Measurements from ENCODE around the gene OR52I2.
A peak's percentile ranks its signal among the peaks of the same experiment; 100 is the strongest.

The OR52I2 gene

DNA sequence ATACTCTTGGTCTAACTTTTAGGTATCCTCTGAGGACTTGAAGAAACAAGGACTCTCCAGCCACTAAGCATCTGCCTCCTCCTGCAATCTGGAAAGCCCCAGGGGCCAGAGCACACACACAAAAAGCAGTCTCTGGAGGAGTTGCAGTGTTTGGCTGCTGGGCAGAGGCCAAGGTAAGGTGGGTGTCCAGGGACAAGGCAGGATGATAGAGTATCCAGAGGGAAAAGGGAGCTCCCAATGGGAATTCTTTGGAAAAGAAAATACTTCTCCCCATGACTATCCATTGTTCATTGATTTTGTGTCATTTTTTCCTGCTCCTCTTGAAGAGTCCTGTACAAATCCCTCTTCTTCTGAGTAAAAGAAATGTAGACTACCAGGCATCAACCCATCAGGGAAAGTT, at the start of gene OR52I2:
OR52I2 (plus strand) TSS at position 301 of the 400 bp plus-strand sequence.
- H3K9me3 Mint-ChIP-seq = no peaks in the 10 kb centered on the region
- no peak for DNase-seq

DNA sequence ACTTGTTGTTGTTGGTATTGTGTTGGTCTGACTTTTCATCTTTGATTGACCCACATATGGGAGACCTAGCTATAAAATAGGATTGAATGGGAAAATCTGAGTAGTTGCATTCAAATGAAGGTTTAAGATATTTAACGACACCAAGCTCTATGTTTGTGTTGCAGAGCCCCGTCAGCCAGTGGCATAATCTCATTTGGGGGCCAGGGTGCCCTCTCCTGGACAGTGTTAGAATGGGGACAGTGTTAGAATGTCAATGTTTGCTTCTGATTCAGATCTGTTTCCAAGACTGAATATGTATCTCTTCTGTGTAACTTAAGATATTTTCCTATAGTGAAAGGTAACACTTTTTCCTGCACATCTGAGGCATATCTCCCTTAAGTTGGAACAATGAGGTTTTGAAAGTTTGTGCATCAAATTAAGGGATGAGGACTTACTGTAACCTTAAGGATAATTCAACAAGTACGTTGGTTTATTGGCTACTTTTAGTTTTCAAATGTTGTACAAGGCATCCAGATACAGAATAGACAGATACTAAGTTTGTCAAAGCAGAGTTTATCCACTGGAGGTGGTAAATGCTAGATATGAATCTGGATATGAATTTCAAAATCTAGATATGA, 41.8 kb upstream of the OR52I2 start:
- Mint-ChIP-seq H3K4me1 (no peaks in the 10 kb centered on the region), H3K36me3 (ENCODE audit: low read depth) (no peaks in the 10 kb centered on the region), H3K4me3 (no peak overlapping the region), H3K27ac (no peak overlapping the region), H3K9me3 (no peaks in the 10 kb centered on the region), H3K27me3 (peaks cover 2% of the 10 kb centered on the region)
- peak; percentile 46 for DNase-seq
- peak; percentile 73 for ATAC-seq

More for the DNA sequence above, at the start of gene OR52I2:
- Mint-ChIP-seq H3K36me3 (ENCODE audit: low read depth) (no peaks in the 10 kb centered on the region), H3K4me1 (no peaks in the 10 kb centered on the region), H3K27me3 (peaks cover 13% of the 10 kb centered on the region), H3K4me3 (no peak within 1 kb of the TSS), H3K27ac (no peak within 1 kb of the TSS)
- ATAC-seq = no peak

- Mint-ChIP-seq H3K4me1 (no peaks in the 10 kb centered on the region), H3K27me3 (peaks cover 3% of the 10 kb centered on the region), H3K9me3 (no peaks in the 10 kb centered on the region), H3K4me3 (no peak overlapping the region), H3K27ac (no peak overlapping the region), H3K36me3 (ENCODE audit: low read depth) (no peaks in the 10 kb centered on the region)
- ATAC-seq (no peak), DNase-seq (no peak)
These were observed 40.5 kb upstream of the OR52I2 start for GRCh38 chr11:4541071-4541470.

- ATAC-seq = no peak
- Mint-ChIP-seq H3K27ac (no peak overlapping the region), H3K9me3 (no peaks in the 10 kb centered on the region), H3K4me1 (no peaks in the 10 kb centered on the region), H3K27me3 (peaks cover 2% of the 10 kb centered on the region), H3K36me3 (ENCODE audit: low read depth) (no peaks in the 10 kb centered on the region), H3K4me3 (no peak overlapping the region)
- no peak for DNase-seq
These were observed 38.0 kb upstream of the OR52I2 start for GRCh38 chr11:4543561-4543960.

- H3K4me1 Mint-ChIP-seq = no peaks in the 10 kb centered on the region
- H3K27me3 Mint-ChIP-seq = peaks cover 4% of the 10 kb centered on the region
- no peaks in the 10 kb centered on the region for H3K9me3 Mint-ChIP-seq
- no peak within 1 kb of the TSS for H3K27ac Mint-ChIP-seq
- no peak for ATAC-seq
- H3K4me3 Mint-ChIP-seq = no peak within 1 kb of the TSS
- no peak for DNase-seq
- H3K36me3 Mint-ChIP-seq (ENCODE audit: low read depth) = no peaks in the 10 kb centered on the region
These were observed 36.7 kb upstream of the OR52I2 start, which contains the start of gene OR52M1 for GRCh38 chr11:4544891-4545290. Gene OR52M1 (plus strand): TSS chr11:4545191. CDS start chr11:4545191, 0 bp downstream.

DNA sequence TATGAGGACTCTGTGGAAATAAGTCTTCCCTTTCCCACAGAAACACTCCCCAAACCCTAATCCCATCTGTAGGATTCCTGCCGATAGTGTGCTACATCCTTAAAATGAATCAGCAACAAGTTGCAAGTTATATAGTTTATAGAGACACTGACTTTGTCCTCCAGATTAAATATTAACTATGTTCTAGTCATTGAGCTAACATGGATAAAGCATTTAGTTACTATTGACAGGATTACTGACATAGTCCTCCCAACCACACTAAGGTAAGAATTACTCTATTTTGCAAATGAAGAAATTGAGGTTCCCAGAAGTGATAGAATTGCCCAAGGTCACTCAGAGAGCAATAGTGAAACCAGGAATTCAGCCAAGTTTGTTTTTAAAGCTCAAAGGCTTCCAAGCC, 34.7 kb upstream of the OR52I2 start:
- H3K9me3 Mint-ChIP-seq = no peaks in the 10 kb centered on the region
- DNase-seq (no peak), ATAC-seq (no peak)
- peaks cover 4% of the 10 kb centered on the region for H3K27me3 Mint-ChIP-seq
- H3K4me1 Mint-ChIP-seq = no peaks in the 10 kb centered on the region
- no peaks in the 10 kb centered on the region for H3K36me3 Mint-ChIP-seq (ENCODE audit: low read depth)
- no peak overlapping the region for H3K4me3 Mint-ChIP-seq
- no peak overlapping the region for H3K27ac Mint-ChIP-seq

DNA sequence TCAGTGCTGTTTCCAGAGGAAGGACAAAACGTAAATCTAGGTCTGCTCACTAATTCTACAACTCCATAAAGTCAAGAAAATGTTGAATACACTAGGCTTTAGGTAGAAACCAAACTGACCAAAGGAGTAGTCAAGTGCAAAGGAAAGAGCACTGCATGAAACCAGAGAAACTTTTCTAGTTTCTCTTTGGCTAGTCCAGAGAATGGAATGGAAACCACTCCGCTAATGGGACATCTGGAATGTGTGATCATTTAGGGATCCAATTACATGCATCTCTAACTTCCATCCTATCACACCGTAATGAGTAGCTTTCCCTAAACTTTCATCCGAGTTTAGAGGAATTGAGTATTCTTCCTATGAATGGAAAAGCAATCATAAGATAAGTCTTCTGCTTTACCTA, 34.1 kb upstream of the OR52I2 start:
- H3K36me3 Mint-ChIP-seq (ENCODE audit: low read depth) = no peaks in the 10 kb centered on the region
- H3K27ac Mint-ChIP-seq = no peak overlapping the region
- no peaks in the 10 kb centered on the region for H3K4me1 Mint-ChIP-seq
- no peak for DNase-seq
- peaks cover 4% of the 10 kb centered on the region for H3K27me3 Mint-ChIP-seq
- no peaks in the 10 kb centered on the region for H3K9me3 Mint-ChIP-seq
- no peak for ATAC-seq
- H3K4me3 Mint-ChIP-seq = no peak overlapping the region

- no peak for DNase-seq
- ATAC-seq = no peak
These were observed 30.1 kb upstream of the OR52I2 start for GRCh38 chr11:4551346-4551979.

DNA sequence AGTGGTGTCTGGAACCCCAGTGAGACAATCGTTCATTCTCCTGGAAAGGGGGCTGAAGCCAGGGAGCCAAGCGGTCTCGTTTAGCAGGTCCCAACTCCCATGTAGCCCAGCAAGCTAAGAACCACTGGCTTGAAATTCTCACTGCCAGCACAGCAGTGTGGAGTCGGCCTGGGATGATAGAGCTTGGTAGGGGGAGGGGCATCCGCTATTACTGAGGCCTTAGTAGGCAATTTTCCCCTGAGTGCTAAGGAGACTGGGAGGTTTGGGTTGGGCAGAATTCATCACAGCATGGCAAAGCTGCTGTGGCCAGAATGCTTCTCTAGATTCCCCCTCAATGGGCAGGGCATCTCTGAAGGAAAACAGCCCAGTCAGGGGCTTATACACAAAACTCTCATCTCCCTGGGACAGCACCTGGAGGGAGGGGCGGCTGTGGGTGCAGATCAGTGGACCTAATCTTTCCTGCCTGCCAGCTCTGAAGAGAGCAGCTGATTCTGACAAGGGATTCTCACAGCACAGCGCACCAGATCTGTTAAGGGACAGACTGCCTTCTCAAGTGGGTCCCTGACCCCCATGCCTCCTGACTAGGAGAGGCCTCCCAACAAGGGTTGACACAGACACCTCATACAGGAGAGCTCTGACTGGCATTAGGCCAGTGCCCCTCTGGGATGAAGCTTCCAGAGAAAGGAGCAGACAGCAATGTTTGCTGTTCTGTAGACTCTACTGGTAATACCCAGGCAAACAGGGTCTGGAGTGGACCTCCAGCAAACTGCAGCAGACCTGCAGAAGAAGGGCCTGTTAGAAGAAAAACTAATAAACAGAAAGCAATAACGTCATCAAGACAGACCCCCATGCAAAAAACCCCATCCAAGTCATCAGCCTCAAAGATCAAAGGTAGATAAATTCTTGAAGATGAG, 21.8 kb upstream of the OR52I2 start:
- H3K27ac Mint-ChIP-seq = no peak overlapping the region
- H3K36me3 Mint-ChIP-seq (ENCODE audit: low read depth) = no peaks in the 10 kb centered on the region
- H3K4me1 Mint-ChIP-seq = no peaks in the 10 kb centered on the region
- H3K27me3 Mint-ChIP-seq = peaks cover 12% of the 10 kb centered on the region
- DNase-seq (no peak), ATAC-seq (no peak)
- no peak overlapping the region for H3K4me3 Mint-ChIP-seq
- H3K9me3 Mint-ChIP-seq = peaks cover 9% of the 10 kb centered on the region

More at GRCh38 chr11:4551346-4551979, 30.1 kb upstream of the OR52I2 start:
- Mint-ChIP-seq H3K27me3 (peaks cover 6% of the 10 kb centered on the region), H3K27ac (no peak overlapping the region), H3K9me3 (no peaks in the 10 kb centered on the region), H3K36me3 (ENCODE audit: low read depth) (no peaks in the 10 kb centered on the region), H3K4me1 (no peaks in the 10 kb centered on the region), H3K4me3 (no peak overlapping the region)

- Mint-ChIP-seq H3K27me3 (peaks cover 12% of the 10 kb centered on the region), H3K27ac (no peak overlapping the region), H3K4me3 (no peak overlapping the region), H3K4me1 (no peaks in the 10 kb centered on the region), H3K36me3 (ENCODE audit: low read depth) (no peaks in the 10 kb centered on the region), H3K9me3 (peaks cover 9% of the 10 kb centered on the region)
- ATAC-seq (no peak), DNase-seq (no peak)
These were observed 21.1 kb upstream of the OR52I2 start for GRCh38 chr11:4560467-4560866.

- Mint-ChIP-seq H3K27ac (no peak overlapping the region), H3K4me3 (no peak overlapping the region), H3K27me3 (peaks cover 9% of the 10 kb centered on the region), H3K36me3 (ENCODE audit: low read depth) (no peaks in the 10 kb centered on the region), H3K4me1 (no peaks in the 10 kb centered on the region), H3K9me3 (peaks cover 9% of the 10 kb centered on the region)
- DNase-seq (no peak), ATAC-seq (no peak)
These were observed 16.2 kb upstream of the OR52I2 start for GRCh38 chr11:4565371-4565770.

- ATAC-seq (no peak), DNase-seq (no peak)
- peaks cover 5% of the 10 kb centered on the region for H3K9me3 Mint-ChIP-seq
- no peak overlapping the region for H3K4me3 Mint-ChIP-seq
- H3K27ac Mint-ChIP-seq = no peak overlapping the region
- no peaks in the 10 kb centered on the region for H3K36me3 Mint-ChIP-seq (ENCODE audit: low read depth)
- H3K4me1 Mint-ChIP-seq = no peaks in the 10 kb centered on the region
- H3K27me3 Mint-ChIP-seq = peaks cover 2% of the 10 kb centered on the region
These were observed 12.5 kb upstream of the OR52I2 start for GRCh38 chr11:4569075-4569474.

GRCh38 chr11:4576880-4577279, 4.7 kb upstream of the OR52I2 start:
- DNase-seq = no peak
- H3K4me3 Mint-ChIP-seq = no peak overlapping the region
- H3K9me3 Mint-ChIP-seq = no peaks in the 10 kb centered on the region
- ATAC-seq = no peak
- H3K27me3 Mint-ChIP-seq = peaks cover 19% of the 10 kb centered on the region
- no peaks in the 10 kb centered on the region for H3K36me3 Mint-ChIP-seq (ENCODE audit: low read depth)
- H3K4me1 Mint-ChIP-seq = peaks cover 4% of the 10 kb centered on the region
- H3K27ac Mint-ChIP-seq = no peak overlapping the region

DNA sequence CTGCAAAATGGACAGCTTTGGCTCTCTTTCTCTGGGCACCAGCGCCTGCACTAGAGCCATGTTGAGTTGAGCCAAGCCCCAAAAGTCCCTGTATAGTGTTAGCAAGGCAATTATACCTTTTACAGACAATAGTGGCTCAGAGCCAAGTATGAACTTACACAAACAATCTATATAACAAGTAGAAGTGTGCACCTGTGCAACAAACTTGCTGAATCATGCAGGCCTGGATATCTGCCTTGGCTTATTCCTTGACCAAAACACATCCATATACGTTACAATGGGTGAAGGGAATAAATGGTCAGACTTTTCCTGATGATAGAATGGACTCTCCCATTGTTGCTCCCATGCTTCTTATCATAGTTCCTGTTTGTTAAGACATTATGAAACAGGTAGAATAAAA, 3.8 kb upstream of the OR52I2 start:
- DNase-seq (no peak), ATAC-seq (no peak)
- Mint-ChIP-seq H3K4me1 (peaks cover 4% of the 10 kb centered on the region), H3K27ac (no peak overlapping the region), H3K36me3 (ENCODE audit: low read depth) (no peaks in the 10 kb centered on the region), H3K4me3 (no peak overlapping the region), H3K9me3 (no peaks in the 10 kb centered on the region), H3K27me3 (peaks cover 22% of the 10 kb centered on the region)

GRCh38 chr11:4578624-4579023, 2.9 kb upstream of the OR52I2 start:
- Mint-ChIP-seq H3K27me3 (peaks cover 23% of the 10 kb centered on the region), H3K4me1 (peaks cover 4% of the 10 kb centered on the region), H3K27ac (no peak overlapping the region), H3K9me3 (no peaks in the 10 kb centered on the region), H3K36me3 (ENCODE audit: low read depth) (no peaks in the 10 kb centered on the region), H3K4me3 (no peak overlapping the region)
- no peak for DNase-seq
- ATAC-seq = no peak

Data from activated naive CD8-positive, alpha-beta T cell treated with anti-CD3 and anti-CD28 coated beads, Interleukin-2, amount 50 U/mL, for 24 hours (primary cell).